ENCODE results near the gene AGMO.

AGMO gene

GRCh38 chr7:15491361-15491760 is 70.5 kb downstream of the AGMO start:
- Histone ChIP-seq H4K20me1 (no peaks in the 10 kb centered on the region), H3K27me3 (no peaks in the 10 kb centered on the region), H3K27ac (no peak overlapping the region), H3K36me3 (no peaks in the 10 kb centered on the region), H3K9ac (no peak overlapping the region), H3K4me1 (0 out of 20 replicates have a peak, but pooled peaks cover 0 to 5% (median 0%) of the 10 kb centered on the region in 10 experiments), H3K4me2 (no peak overlapping the region), H3K4me3 (no peak overlapping the region), H3K9me3 (replicated peaks in 1 of 11) (no peaks in the 10 kb centered on the region)
- no peak for TF ChIP-seq Cebpa-rat (IDR thresholded peaks at IDR 0.05)

GRCh38 chr7:15490291-15490690 is 71.5 kb downstream of the AGMO start:
- Histone ChIP-seq H3K4me1 (0 out of 20 replicates have a peak, but pooled peaks cover 0 to 5% (median 0%) of the 10 kb centered on the region in 10 experiments), H3K4me2 (no peak overlapping the region), H3K36me3 (no peaks in the 10 kb centered on the region), H3K27ac (no peak overlapping the region), H3K4me3 (no peak overlapping the region), H4K20me1 (no peaks in the 10 kb centered on the region), H3K9ac (no peak overlapping the region), H3K9me3 (replicated peaks in 1 of 11) (no peaks in the 10 kb centered on the region), H3K27me3 (no peaks in the 10 kb centered on the region)
- TF ChIP-seq Cebpa-rat (IDR thresholded peaks at IDR 0.05): no peak

DNA sequence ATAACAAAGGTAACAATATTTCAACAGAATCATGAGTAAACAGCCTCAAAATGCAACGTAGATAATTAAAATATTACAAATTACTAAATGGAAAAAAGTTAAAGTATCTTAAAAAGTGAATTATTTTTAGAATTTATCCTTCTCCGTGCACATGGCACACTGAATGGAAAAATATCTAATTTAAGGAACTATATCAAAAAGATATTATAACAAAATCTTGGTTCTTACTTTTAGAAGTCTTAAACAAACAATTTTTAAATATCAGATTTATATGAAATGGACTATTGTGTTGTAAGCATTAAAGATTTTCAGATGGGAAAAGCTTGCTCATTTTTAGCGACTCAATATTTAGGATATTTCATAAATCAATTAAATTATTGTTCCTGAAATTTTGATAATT is 72.0 kb downstream of the AGMO start:
- Histone ChIP-seq H3K36me3 (no peaks in the 10 kb centered on the region), H3K27me3 (no peaks in the 10 kb centered on the region), H3K9ac (no peak overlapping the region), H3K27ac (no peak overlapping the region), H3K4me2 (no peak overlapping the region), H4K20me1 (no peaks in the 10 kb centered on the region), H3K4me3 (no peak overlapping the region), H3K4me1 (0 out of 20 replicates have a peak, but pooled peaks cover 0 to 5% (median 0%) of the 10 kb centered on the region in 10 experiments), H3K9me3 (replicated peaks in 1 of 11) (no peaks in the 10 kb centered on the region)
- no peak for TF ChIP-seq Cebpa-rat (IDR thresholded peaks at IDR 0.05)

- H3K9ac ChIP-seq: no peak overlapping the region
- no peaks in the 10 kb centered on the region for H3K27me3 ChIP-seq
- no peaks in the 10 kb centered on the region for H3K9me3 ChIP-seq (replicated peaks in 1 of 11)
- H3K4me1 ChIP-seq: 0 out of 20 replicates have a peak, but pooled peaks cover 0 to 5% (median 0%) of the 10 kb centered on the region in 10 experiments
- H3K27ac ChIP-seq: no peak overlapping the region
- no peaks in the 10 kb centered on the region for H3K36me3 ChIP-seq
- no peak overlapping the region for H3K4me3 ChIP-seq
- H4K20me1 ChIP-seq: no peaks in the 10 kb centered on the region
- no peak for TF ChIP-seq Cebpa-rat (IDR thresholded peaks at IDR 0.05)
- no peak overlapping the region for H3K4me2 ChIP-seq
Observed at GRCh38 chr7:15489383-15489782, 72.4 kb downstream of the AGMO start.

GRCh38 chr7:15488401-15488800 is 73.4 kb downstream of the AGMO start:
- Histone ChIP-seq H3K27ac (no peak overlapping the region), H4K20me1 (no peaks in the 10 kb centered on the region), H3K36me3 (no peaks in the 10 kb centered on the region), H3K9ac (no peak overlapping the region), H3K4me1 (0 out of 20 replicates have a peak, but pooled peaks cover 0 to 5% (median 0%) of the 10 kb centered on the region in 10 experiments), H3K27me3 (no peaks in the 10 kb centered on the region), H3K9me3 (replicated peaks in 1 of 11) (no peaks in the 10 kb centered on the region), H3K4me3 (no peak overlapping the region), H3K4me2 (no peak overlapping the region)
- TF ChIP-seq Cebpa-rat (IDR thresholded peaks at IDR 0.05): no peak

- no peaks in the 10 kb centered on the region for H3K9me3 ChIP-seq (replicated peaks in 1 of 11)
- TF ChIP-seq Cebpa-rat (IDR thresholded peaks at IDR 0.05): no peak
Observed at GRCh38 chr7:15487896-15488295, 73.9 kb downstream of the AGMO start.

DNA sequence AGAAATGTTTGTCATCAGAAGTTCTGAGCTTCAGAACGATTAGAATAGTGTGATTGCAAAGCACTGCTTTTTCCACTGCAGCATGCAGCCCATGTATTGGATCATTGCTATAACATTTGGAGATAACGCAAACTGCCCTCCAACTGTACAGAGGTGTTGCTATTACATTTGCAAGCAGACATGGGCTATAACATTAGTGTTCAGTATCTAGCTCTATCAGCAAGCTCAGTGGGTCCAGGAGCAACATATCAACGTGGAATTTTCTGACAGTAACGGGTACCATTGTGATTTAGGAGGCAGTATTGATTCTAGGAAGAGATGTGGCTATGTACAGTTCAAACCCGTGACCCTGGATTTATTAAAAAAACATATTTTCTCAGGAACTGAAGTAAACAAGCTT is 75.8 kb downstream of the AGMO start:
- no peaks in the 10 kb centered on the region for H3K9me3 ChIP-seq (replicated peaks in 1 of 11)
- H3K27me3 ChIP-seq: no peaks in the 10 kb centered on the region
- no peaks in the 10 kb centered on the region for H4K20me1 ChIP-seq
- TF ChIP-seq Cebpa-rat (IDR thresholded peaks at IDR 0.05): no peak
- no peak overlapping the region for H3K4me3 ChIP-seq
- H3K27ac ChIP-seq: no peak overlapping the region
- H3K9ac ChIP-seq: no peak overlapping the region
- H3K4me2 ChIP-seq: no peak overlapping the region
- no peaks in the 10 kb centered on the region for H3K36me3 ChIP-seq
- no peaks in the 10 kb centered on the region for H3K4me1 ChIP-seq

More at GRCh38 chr7:15487896-15488295, 73.9 kb downstream of the AGMO start:
- no peak overlapping the region for H3K4me3 ChIP-seq
- no peaks in the 10 kb centered on the region for H3K36me3 ChIP-seq
- no peak overlapping the region for H3K27ac ChIP-seq
- H4K20me1 ChIP-seq: no peaks in the 10 kb centered on the region
- no peaks in the 10 kb centered on the region for H3K27me3 ChIP-seq
- H3K4me1 ChIP-seq: 0 out of 20 replicates have a peak, but pooled peaks cover 0 to 4% (median 0%) of the 10 kb centered on the region in 10 experiments
- H3K9ac ChIP-seq: no peak overlapping the region
- no peak overlapping the region for H3K4me2 ChIP-seq

DNA sequence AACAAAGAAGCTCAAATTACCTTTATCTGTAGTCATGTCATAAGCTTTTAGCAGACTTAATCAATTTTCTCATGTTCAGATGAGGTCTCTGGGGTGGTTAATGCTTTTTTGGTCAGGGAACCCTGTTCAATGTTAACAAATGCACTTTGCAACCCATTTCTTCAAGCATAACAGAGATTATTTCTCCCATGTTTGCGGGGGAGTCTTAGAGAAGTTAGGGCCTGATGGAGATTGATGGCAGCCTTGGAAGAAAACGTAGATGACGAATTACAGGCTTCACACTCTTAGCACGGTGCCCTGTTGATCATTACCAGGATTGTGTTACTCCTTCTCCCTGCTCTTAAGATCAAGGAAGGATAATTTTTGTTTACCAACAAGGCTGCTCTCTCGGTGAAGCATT is 76.4 kb downstream of the AGMO start:
- no peak for TF ChIP-seq Cebpa-rat (IDR thresholded peaks at IDR 0.05)
- no peaks in the 10 kb centered on the region for H3K9me3 ChIP-seq (replicated peaks in 1 of 11)
- H3K27ac ChIP-seq: no peak overlapping the region
- no peaks in the 10 kb centered on the region for H4K20me1 ChIP-seq
- no peaks in the 10 kb centered on the region for H3K4me1 ChIP-seq
- H3K27me3 ChIP-seq: no peaks in the 10 kb centered on the region
- H3K36me3 ChIP-seq: no peaks in the 10 kb centered on the region
- no peak overlapping the region for H3K9ac ChIP-seq
- H3K4me3 ChIP-seq: no peak overlapping the region
- H3K4me2 ChIP-seq: no peak overlapping the region

DNA sequence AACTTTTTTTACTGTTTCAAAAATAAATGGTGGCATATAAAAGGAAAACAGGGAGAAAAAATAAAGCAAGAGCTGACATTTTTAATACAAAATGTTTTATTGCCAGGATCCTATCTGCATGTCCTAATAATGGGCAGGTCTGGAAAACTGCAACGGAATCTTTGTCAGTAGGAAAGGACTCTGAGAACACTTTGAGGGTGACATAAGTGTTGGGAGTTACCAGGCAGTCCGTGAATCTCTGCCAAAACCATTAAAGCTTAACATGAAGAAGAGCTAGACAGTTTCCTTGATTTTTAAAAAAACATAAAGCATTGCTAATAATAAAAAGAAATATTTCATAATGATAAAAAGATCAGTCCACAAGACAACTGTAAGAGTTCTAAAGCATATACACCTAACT is 80.7 kb downstream of the AGMO start:
- no peak for TF ChIP-seq Cebpa-rat (IDR thresholded peaks at IDR 0.05)
- Histone ChIP-seq H3K36me3 (no peaks in the 10 kb centered on the region), H3K27ac (no peak overlapping the region), H3K9ac (no peak overlapping the region), H3K9me3 (replicated peaks in 1 of 11) (no peaks in the 10 kb centered on the region), H3K4me1 (no peaks in the 10 kb centered on the region), H4K20me1 (no peaks in the 10 kb centered on the region), H3K27me3 (no peaks in the 10 kb centered on the region), H3K4me3 (no peak overlapping the region), H3K4me2 (no peak overlapping the region)

GRCh38 chr7:15478401-15478800 is 83.4 kb downstream of the AGMO start:
- Histone ChIP-seq H4K20me1 (no peaks in the 10 kb centered on the region), H3K36me3 (no peaks in the 10 kb centered on the region), H3K27me3 (no peaks in the 10 kb centered on the region), H3K9me3 (replicated peaks in 1 of 11) (no peaks in the 10 kb centered on the region), H3K4me2 (no peak overlapping the region), H3K9ac (no peak overlapping the region), H3K4me1 (no peaks in the 10 kb centered on the region), H3K4me3 (no peak overlapping the region), H3K27ac (no peak overlapping the region)
- TF ChIP-seq Cebpa-rat (IDR thresholded peaks at IDR 0.05): no peak
